ENCODE data around the gene IRF4.

The IRF4 gene

GRCh38 chr6:399785-400534, 8.4 kb downstream of the IRF4 start:
- DNase-seq: no peak

GRCh38 chr6:400815-401214, 9.3 kb downstream of the IRF4 start:
- no peak for DNase-seq

- no peak for DNase-seq
Measured at GRCh38 chr6:401239-401993, 9.9 kb downstream of the IRF4 start.

GRCh38 chr6:401994-402640, 10.6 kb downstream of the IRF4 start:
- DNase-seq: no peak

- DNase-seq: no peak
Measured at GRCh38 chr6:402901-403658, 11.5 kb downstream of the IRF4 start.

GRCh38 chr6:403659-404655, 12.4 kb downstream of the IRF4 start:
- DNase-seq: no peak

GRCh38 chr6:404685-405423, 13.3 kb downstream of the IRF4 start:
- DNase-seq: no peak

- no peak for DNase-seq
Measured at GRCh38 chr6:408148-408547, 16.6 kb downstream of the IRF4 start.

- DNase-seq: no peak
Measured at GRCh38 chr6:408599-409102, 17.1 kb downstream of the IRF4 start.

GRCh38 chr6:409370-409972, 17.9 kb downstream of the IRF4 start:
- no peak for DNase-seq

- DNase-seq: no peak
Measured at GRCh38 chr6:410555-411395, 19.2 kb downstream of the IRF4 start.

GRCh38 chr6:411402-412145, 20.0 kb downstream of the IRF4 start:
- no peak for DNase-seq

- no peak for DNase-seq
Measured at GRCh38 chr6:412146-412886, 20.8 kb downstream of the IRF4 start.

- no peak for DNase-seq
Measured at GRCh38 chr6:414447-414846, 22.9 kb downstream of the IRF4 start.

- no peak for DNase-seq
Measured at GRCh38 chr6:415087-415486, 23.5 kb downstream of the IRF4 start.

GRCh38 chr6:421211-421610, 29.7 kb downstream of the IRF4 start:
- no peak for DNase-seq

- DNase-seq: no peak
Measured at GRCh38 chr6:422433-423054, 31.0 kb downstream of the IRF4 start.

Measured in GF-D8 (cell line).